Prostate gland (tissue), 2 donors: ENCODE data around the gene AIF1. TPM values are rescaled to one million over a fixed set of nuclear protein-coding genes. Genes with fewer than 3 reads are reported as not detected.

Source experiments
- DNase-seq: peaks from one replicate; pipeline ENCODE4 v3.0.0-alpha.2; 2019; ENCODE audit warnings: low spot score
- H3K27ac ChIP-seq, 2 donors: fragments of 200-600 bp; sonication (generic); 2 replicates each; pipeline ENCODE4 v1.5.1; 2017 to 2019
- H3K27me3 ChIP-seq: fragments of 200-600 bp; sonication (generic); replicated peaks from 2 replicates; pipeline ENCODE4 v1.5.1; 2019; ENCODE audit not compliant: insufficient read depth
- H3K36me3 ChIP-seq, 2 donors: fragments of 200-600 bp; sonication (generic); 1 replicate in 1 of 2; 2 replicates in 1 of 2; pipeline versions ENCODE4 v1.5.1 to v1.8.1; 2017 to 2019
- H3K4me1 ChIP-seq: fragments of 200-600 bp; sonication (generic); replicated peaks from 2 replicates; pipeline ENCODE4 v1.5.1; 2019
- H3K4me3 ChIP-seq, 2 donors: fragments of 200-600 bp; sonication (generic); 2 replicates each; pipeline ENCODE4 v1.5.1; 2017 to 2019
- H3K9me3 ChIP-seq: fragments of 200-600 bp; sonication (generic); 2 replicates; pipeline ENCODE4 v1.5.1; 2017
- CTCF ChIP-seq, 4 experiments: fragments of 200-600 bp in 2 of 4; fragments of 450-650 bp in 2 of 4; sonication (generic) in 2 of 4; IDR thresholded peaks; 1 replicate in 3 of 4; 2 replicates in 1 of 4; pipeline ENCODE4 v1.5.1; 2016 to 2019; ENCODE audit warnings: antibody characterized with exemption in 4 of 4, mild to moderate bottlenecking in 2 of 4, moderate library complexity in 2 of 4
- POLR2A ChIP-seq: fragments of 450-650 bp; IDR thresholded peaks from one replicate; pipeline ENCODE4 v1.6.1; 2016; ENCODE audit warnings: antibody characterized with exemption, mild to moderate bottlenecking
- POLR2AphosphoS5 ChIP-seq: sonication (generic); formaldehyde crosslinking; IDR thresholded peaks from one replicate; pipeline ENCODE4 v1.6.1; 2017; ENCODE audit warnings: antibody characterized with exemption
- WGBS: methylation state at CpG from one replicate; pipeline ENCODE4 v1.1.5; 2018; 5-methylcytosine and 5-hydroxymethylcytosine counted together
- intact Hi-C: fragments of 100-400 bp; cut with DNase I; formaldehyde crosslinking; loops from one replicate; pipeline ENCODE4 v1.14.2; 2022
- total RNA-seq, 2 donors: library from RNA; depleted of rRNA; stranded (reverse); fragments of >200 nt; gene quantifications; one replicate each; pipeline ENCODE4 v1.1.0, GENCODE V29; 2016

AIF1 gene
- total RNA-seq, 2 donors from 2014 or later, result 11.1 to 14.6 TPM

GRCh38 chr6:31642798-31643570, 27.9 kb downstream of the AIF1 start:
- TF ChIP-seq POLR2AphosphoS5 (no peak), POLR2A (no peak), CTCF (IDR thresholded peaks at IDR 0.05) (no peak)
- Histone ChIP-seq H3K9me3 (no peaks in the 10 kb centered on the region), H3K36me3 (peaks cover 37 to 69% of the 10 kb centered on the region in 2 donors), H3K27ac (no peak overlapping the region), H3K27me3 (no peaks in the 10 kb centered on the region), H3K4me1 (no peaks in the 10 kb centered on the region), H3K4me3 (no peak overlapping the region)
- WGBS, result 91% methylated on average over 6 of the region's 6 CpGs
- intact Hi-C loops, result no loop called here
- no peak for DNase-seq

- no peak overlapping the region for H3K4me3 ChIP-seq
- H3K4me1 ChIP-seq, result no peaks in the 10 kb centered on the region
- peaks cover 45 to 78% of the 10 kb centered on the region in 2 donors for H3K36me3 ChIP-seq
- no peak overlapping the region for H3K27ac ChIP-seq
- intact Hi-C loops, result no loop called here
- no peak for DNase-seq
- 88% methylated on average over 17 of the region's 17 CpGs for WGBS
- H3K27me3 ChIP-seq, result no peaks in the 10 kb centered on the region
- TF ChIP-seq CTCF (IDR thresholded peaks at IDR 0.05) (no peak), POLR2AphosphoS5 (no peak), POLR2A (no peak)
- no peaks in the 10 kb centered on the region for H3K9me3 ChIP-seq
Observed at GRCh38 chr6:31643818-31644454, 28.9 kb downstream of the AIF1 start.

- TF ChIP-seq POLR2AphosphoS5, result no peak
- TF ChIP-seq POLR2A, result no peak
- TF ChIP-seq CTCF (IDR thresholded peaks at IDR 0.05), result no peak
- Histone ChIP-seq H3K4me3 (no peak overlapping the region), H3K36me3 (peaks cover 45 to 73% of the 10 kb centered on the region in 2 donors), H3K9me3 (no peaks in the 10 kb centered on the region), H3K4me1 (no peaks in the 10 kb centered on the region), H3K27ac (no peak overlapping the region), H3K27me3 (no peaks in the 10 kb centered on the region)
- intact Hi-C loops, result no loop called here
- 97% methylated on average over 9 of the region's 9 CpGs for WGBS
- no peak for DNase-seq
Observed at GRCh38 chr6:31645325-31645724, 30.3 kb downstream of the AIF1 start.

GRCh38 chr6:31651602-31652191, 36.7 kb downstream of the AIF1 start:
- Histone ChIP-seq H3K4me1 (peaks cover 5% of the 10 kb centered on the region), H3K36me3 (peaks cover 14 to 26% of the 10 kb centered on the region in 2 donors), H3K27ac (peak overlapping the region; percentile 97 to 99), H3K4me3 (peak overlapping the region; percentile 64 to 72), H3K9me3 (no peaks in the 10 kb centered on the region), H3K27me3 (no peaks in the 10 kb centered on the region)
- peak; percentile 78 for DNase-seq
- intact Hi-C loops, result no loop called here
- 2% methylated on average over 26 of the region's 29 CpGs for WGBS
- peak; percentile 70 for TF ChIP-seq POLR2AphosphoS5
- peak; percentile 37 for TF ChIP-seq POLR2A
- TF ChIP-seq CTCF (IDR thresholded peaks at IDR 0.05), result no peak
